HepG2 (cell line): ENCODE measurements around the gene ANKRD52. TPM values are rescaled to one million over a fixed set of nuclear protein-coding genes. Genes with fewer than 3 reads are reported as not detected.

Source experiments
- ATAC-seq: fragments of 200-7000 bp; cut with Tn5 transposase; 3 replicates; pipeline ENCODE4 v1.9.1; 2020; ENCODE audit warnings: mild to moderate bottlenecking, moderate library complexity
- BruUV-seq: library from RNA; stranded (reverse); fragments of 400-500 nt; replicated peaks from 2 replicates; lab custom pipeline; 2021; lab: Mats Ljungman, UMichigan
- CTCF ChIA-PET: fragments of 300-600 bp; formaldehyde crosslinking; extraction: SDS; loops from one replicate; lab custom pipeline; 2021; ENCODE audit warnings: low total read pairs, inconsistent platforms, low intra/inter-chr PET ratio; lab: Yijun Ruan, JAX
- POLR2A ChIA-PET: fragments of 350-600 bp; sonication (Branson Sonifier 250); formaldehyde crosslinking; loops from one replicate; lab custom pipeline; 2020; ENCODE audit warnings: antibody characterized with exemption, inconsistent platforms; lab: Yijun Ruan, JAX
- DNase-seq: peaks from one replicate; pipeline ENCODE4 v3.0.0-alpha.2; 2015; ENCODE audit warnings: low spot score
- FAIRE-seq: peaks from 3 replicates; lab custom pipeline; 2011; peaks lifted over from hg19 to GRCh38; lab: Jason Lieb, UNC
- H2AFZ ChIP-seq: one replicate; pipeline ENCODE4 v1.6.1; 2011; ENCODE audit warnings: low read length, inconsistent platforms
- H3K27ac ChIP-seq: fragments of 300-600 bp; 3 replicates; pipeline ENCODE4 v1.8.0; 2011; ENCODE audit warnings: mixed run types, mild to moderate bottlenecking, mixed read lengths, low read length, inconsistent platforms; ENCODE audit not compliant: insufficient read depth; ENCODE audit errors: extremely low read length
- H3K27me3 ChIP-seq, 2 experiments: fragments of 200-600 bp in 1 of 2; 2 replicates in 1 of 2; 3 replicates in 1 of 2; pipeline versions ENCODE4 v1.6.0 to v1.8.0; 2011; ENCODE audit warnings: low read length in 2 of 2, mild to moderate bottlenecking in 2 of 2, moderate library complexity in 2 of 2, inconsistent platforms in 1 of 2; ENCODE audit not compliant: insufficient read depth in 2 of 2, control insufficient read depth in 1 of 2
- H3K36me3 ChIP-seq, 2 experiments: fragments of 200-600 bp in 1 of 2; replicated peaks in 1 of 2; 2 replicates in 1 of 2; 3 replicates in 1 of 2; pipeline versions ENCODE4 v1.5.1 to v1.8.0; 2011; ENCODE audit warnings: low read length in 2 of 2, inconsistent platforms in 1 of 2; ENCODE audit not compliant: insufficient read depth in 2 of 2, control insufficient read depth in 1 of 2
- H3K4me1 ChIP-seq: 2 replicates; pipeline ENCODE4 v1.5.1; 2012; ENCODE audit warnings: low read length, inconsistent platforms; ENCODE audit not compliant: insufficient read depth
- H3K4me2 ChIP-seq: 2 replicates; pipeline ENCODE4 v1.6.0; 2011; ENCODE audit warnings: low read depth, low read length, inconsistent platforms
- H3K4me3 ChIP-seq, 3 experiments: fragments of 200-600 bp in 1 of 3; sonication (generic), shearing (Covaris generic) in 1 of 3; replicated peaks in 1 of 3; 2 replicates each; pipeline ENCODE4 v1.5.1; 2011 to 2016; ENCODE audit warnings: low read length in 3 of 3, inconsistent platforms in 2 of 3, low read depth in 2 of 3, mild to moderate bottlenecking in 2 of 3, control low read depth in 1 of 3, mixed read lengths in 1 of 3; ENCODE audit not compliant: insufficient read depth in 1 of 3
- H3K79me2 ChIP-seq: one replicate; pipeline ENCODE4 v1.6.1; 2011; ENCODE audit warnings: low read length, inconsistent platforms; ENCODE audit not compliant: insufficient read depth
- H3K9ac ChIP-seq: 2 replicates; pipeline ENCODE4 v1.6.0; 2011; ENCODE audit warnings: mild to moderate bottlenecking, low read depth, low read length, inconsistent platforms; ENCODE audit not compliant: insufficient read depth
- H3K9me3 ChIP-seq: 2 replicates; pipeline ENCODE4 v1.5.1; 2012; ENCODE audit warnings: mild to moderate bottlenecking, low read length
- H4K20me1 ChIP-seq: 2 replicates; pipeline ENCODE4 v1.6.0; 2011; ENCODE audit warnings: inconsistent platforms, mild to moderate bottlenecking, low read length, moderate library complexity; ENCODE audit not compliant: insufficient read depth
- ARHGAP35 ChIP-seq: sonication (generic); formaldehyde crosslinking; IDR thresholded peaks from 2 replicates; pipeline ENCODE4 v1.9.0; 2022; ENCODE audit warnings: mild to moderate bottlenecking, inconsistent platforms, moderate library complexity, missing genetic modification reagents, borderline replicate concordance
- BCL6 ChIP-seq: IDR thresholded peaks from 2 replicates; pipeline ENCODE4 v1.6.1; 2016; ENCODE audit warnings: missing genetic modification reagents, missing compliant biosample characterization
- CEBPB ChIP-seq: IDR thresholded peaks from 2 replicates; pipeline ENCODE4 v1.6.1; 2011; ENCODE audit warnings: low read depth, low read length, improper control_type of control experiment, borderline replicate concordance
- ELF3 ChIP-seq: IDR thresholded peaks from 2 replicates; pipeline ENCODE4 v1.6.1; 2016; ENCODE audit warnings: missing genetic modification reagents, missing compliant biosample characterization
- MAZ ChIP-seq, 2 experiments: sonication (generic) in 1 of 2; formaldehyde crosslinking in 1 of 2; IDR thresholded peaks; 2 replicates each; pipeline versions ENCODE4 v1.5.0 to v1.6.1; 2012 to 2020; ENCODE audit warnings: low read depth in 2 of 2, mild to moderate bottlenecking in 2 of 2, borderline replicate concordance in 1 of 2, improper control_type of control experiment in 1 of 2, low read length in 1 of 2, missing genetic modification reagents in 1 of 2, moderate library complexity in 1 of 2
- REPIN1 ChIP-seq: sonication (generic); formaldehyde crosslinking; IDR thresholded peaks from 2 replicates; pipeline ENCODE4 v1.8.0; 2022; ENCODE audit warnings: missing genetic modification reagents, low read depth, mild to moderate bottlenecking, borderline replicate concordance
- SNRNP70 ChIP-seq: fragments of 200-400 bp; formaldehyde crosslinking; IDR thresholded peaks from 2 replicates; pipeline ENCODE4 v1.6.1; 2017; ENCODE audit warnings: mild to moderate bottlenecking, low read depth, low read length, moderate library complexity
- ZFAT ChIP-seq: sonication (generic); formaldehyde crosslinking; conservative IDR thresholded peaks from 2 replicates; pipeline ENCODE4 v1.8.1; 2023; ENCODE audit warnings: missing genetic modification reagents, inconsistent platforms
- ZNF570 ChIP-seq: sonication (generic); formaldehyde crosslinking; IDR thresholded peaks from 2 replicates; pipeline ENCODE4 v1.4.0; 2020; ENCODE audit warnings: mild to moderate bottlenecking, missing genetic modification reagents, borderline replicate concordance
- WGBS: methylation state at CpG from one replicate; pipeline ENCODE4 v1.1.6; 2017; ENCODE audit warnings: low lambda C conversion rate; 5-methylcytosine and 5-hydroxymethylcytosine counted together
- in situ Hi-C: cut with HindIII; loops from 2 replicates; pipeline ENCODE4 v1.10.0; 2017; ENCODE audit warnings: low pct_unique_long_range_greater_than_20kb; ENCODE audit not compliant: extremely low pct_ligation_motif_present
- intact Hi-C: fragments of 100-400 bp; cut with micrococcal nuclease; formaldehyde crosslinking; loops from one replicate; pipeline ENCODE4 v1.10.0; 2022; ENCODE audit not compliant: unreplicated experiment
- polyA plus RNA-seq, 8 experiments: library from polyadenylated mRNA; depleted of rRNA in 3 of 8; stranded (reverse) in 7 of 8; unstranded in 1 of 8; fragments of >200 nt; fragmentation: Illumina TruSeq in 4 of 8; extraction: Trizol in 4 of 8; gene quantifications; 2 replicates each; pipeline versions ENCODE4 v1.2.1 to v1.2.3, GENCODE V29; 2011 to 2016; ENCODE audit warnings: low read depth in 4 of 8, missing spikeins in 1 of 8, mixed read lengths in 1 of 8; ENCODE audit not compliant: insufficient read depth in 1 of 8
- total RNA-seq, 5 experiments: library from RNA; depleted of rRNA; stranded (reverse); fragments of >200 nt; fragmentation: Illumina TruSeq; extraction: Trizol; gene quantifications; 2 replicates each; pipeline ENCODE4 v1.2.3, GENCODE V29; 2016; ENCODE audit warnings: low read depth in 1 of 5
- TF ChIP-seq, protein P1 (sequence below), 2 experiments: fragments of 450-650 bp in 1 of 2; sonication (generic) in 1 of 2; formaldehyde crosslinking; IDR thresholded peaks; 2 replicates each; pipeline versions ENCODE4 v1.5.0 to v1.8.0; 2020 to 2022; ENCODE audit warnings: mild to moderate bottlenecking in 1 of 2, missing genetic modification reagents in 1 of 2
- TF ChIP-seq, protein P2 (sequence below): sonication (generic); formaldehyde crosslinking; IDR thresholded peaks from 2 replicates; pipeline ENCODE4 v1.5.1; 2020; ENCODE audit warnings: mild to moderate bottlenecking, missing genetic modification reagents
- TF ChIP-seq, protein P3 (sequence below): sonication (generic); formaldehyde crosslinking; conservative IDR thresholded peaks from 2 replicates; pipeline ENCODE4 v1.4.0; 2020; ENCODE audit warnings: missing genetic modification reagents

Gene ANKRD52
- total and polyA plus RNA-seq, 2 of the 13 experiments (the other 11 are each of a cell fraction or from before 2014, with no cell fraction given) = 7.8 to 9.2 TPM

DNA sequence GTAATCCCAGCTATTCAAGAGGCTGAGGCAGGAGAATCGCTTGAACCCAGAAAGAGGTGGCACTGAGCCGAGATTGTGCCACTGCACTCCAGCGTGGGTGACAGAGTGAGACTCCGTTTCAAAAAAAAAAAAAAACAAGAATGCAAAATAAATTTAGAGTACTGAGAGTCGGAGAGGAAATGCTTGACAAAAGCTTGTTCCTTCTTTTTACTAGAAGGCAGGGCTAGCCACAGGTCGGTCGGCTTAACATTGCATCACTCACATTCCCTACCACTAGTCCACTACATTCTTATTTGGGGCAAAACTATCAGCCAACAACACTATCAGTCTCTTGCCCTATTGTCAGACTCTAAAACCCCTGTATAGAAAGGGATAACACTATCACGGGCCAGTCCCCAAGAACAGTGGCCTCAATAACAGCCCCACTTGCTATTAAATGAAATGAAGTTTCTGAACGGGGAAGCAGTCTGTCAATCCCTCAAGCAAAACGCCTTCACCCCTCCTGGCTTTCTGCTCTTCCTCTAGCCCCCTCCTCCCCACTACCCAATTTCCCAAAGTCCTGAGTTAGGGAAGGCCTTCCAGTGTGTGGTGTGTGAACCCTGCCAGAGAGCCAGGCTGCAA is 37.5 kb downstream of the ANKRD52 start:
- peaks cover 36% of the 10 kb centered on the region for H3K4me1 ChIP-seq
- DNase-seq = no peak
- H3K9me3 ChIP-seq = no peaks in the 10 kb centered on the region
- in situ Hi-C loops = loop anchor here (5.0 kb wide), 1 partner anchor 37 kb away; the partner anchor contains the start of gene ANKRD52
- ChIA-PET CTCF (no interaction called here), POLR2A (interaction anchor here (1.2 to 3.8 kb wide), 21 partner anchors 11 to 415 kb away, joined by 3 to 96 read pairs (median 10); partner anchors contain the start of genes ANKRD52, CNPY2, COQ10A and CS)
- peak overlapping the region; percentile 89 for H3K27ac ChIP-seq
- no peaks in the 10 kb centered on the region for H4K20me1 ChIP-seq
- no TSS peak for BruUV-seq
- H3K4me3 ChIP-seq = peak overlapping the region; percentile 91 to 94 (median 91)
- ATAC-seq = no peak
- H3K27me3 ChIP-seq = no peaks in the 10 kb centered on the region; a peak in 1 of 5 replicates
- intact Hi-C loops = loop anchor here (2.0 to 5.0 kb wide), 2 partner anchors 14 to 37 kb away; partner anchors contain the start of gene ANKRD52
- FAIRE-seq = no peak
- H3K4me2 ChIP-seq = peak overlapping the region; percentile 95
- peaks cover 12% of the 10 kb centered on the region for H3K79me2 ChIP-seq
- peaks cover 0 to 5% of the 10 kb centered on the region in 2 experiments; a peak in 2 of 5 replicates for H3K36me3 ChIP-seq
- WGBS = 18% methylated on average over 10 of the region's 10 CpGs
- H2AFZ ChIP-seq = no peak overlapping the region
- H3K9ac ChIP-seq = peak overlapping the region; percentile 90
- TF ChIP-seq MAZ (IDR thresholded peaks at IDR 0.05; ENCODE audit: borderline replicate concordance, low read depth, low read length) (no peak), MAZ (CRISPR knock-in tag; IDR thresholded peaks at IDR 0.05; ENCODE audit: low read depth) (0 out of 2 replicates have a peak, but pooled peaks have one; percentile 19), ZNF570 (CRISPR knock-in tag) (no peak), REPIN1 (CRISPR knock-in tag) (0 out of 2 replicates have a peak, but pooled peaks have one; percentile 13), SNRNP70 (no peak), ELF3 (CRISPR knock-in tag) (no peak), ZFAT (CRISPR knock-in tag) (no peak), CEBPB (peak; percentile 67; the same call in 1 of the 2 replicates), BCL6 (0 out of 2 replicates have a peak, but pooled peaks have one; percentile 34), ARHGAP35 (no peak)
- TF ChIP-seq, protein P1, sequence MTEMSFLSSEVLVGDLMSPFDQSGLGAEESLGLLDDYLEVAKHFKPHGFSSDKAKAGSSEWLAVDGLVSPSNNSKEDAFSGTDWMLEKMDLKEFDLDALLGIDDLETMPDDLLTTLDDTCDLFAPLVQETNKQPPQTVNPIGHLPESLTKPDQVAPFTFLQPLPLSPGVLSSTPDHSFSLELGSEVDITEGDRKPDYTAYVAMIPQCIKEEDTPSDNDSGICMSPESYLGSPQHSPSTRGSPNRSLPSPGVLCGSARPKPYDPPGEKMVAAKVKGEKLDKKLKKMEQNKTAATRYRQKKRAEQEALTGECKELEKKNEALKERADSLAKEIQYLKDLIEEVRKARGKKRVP (CRISPR knock-in tag; IDR thresholded peaks at IDR 0.05) = peak in 1 of 2 experiments; percentile 84; a peak in 2 of 4 replicates
- TF ChIP-seq, protein P2, sequence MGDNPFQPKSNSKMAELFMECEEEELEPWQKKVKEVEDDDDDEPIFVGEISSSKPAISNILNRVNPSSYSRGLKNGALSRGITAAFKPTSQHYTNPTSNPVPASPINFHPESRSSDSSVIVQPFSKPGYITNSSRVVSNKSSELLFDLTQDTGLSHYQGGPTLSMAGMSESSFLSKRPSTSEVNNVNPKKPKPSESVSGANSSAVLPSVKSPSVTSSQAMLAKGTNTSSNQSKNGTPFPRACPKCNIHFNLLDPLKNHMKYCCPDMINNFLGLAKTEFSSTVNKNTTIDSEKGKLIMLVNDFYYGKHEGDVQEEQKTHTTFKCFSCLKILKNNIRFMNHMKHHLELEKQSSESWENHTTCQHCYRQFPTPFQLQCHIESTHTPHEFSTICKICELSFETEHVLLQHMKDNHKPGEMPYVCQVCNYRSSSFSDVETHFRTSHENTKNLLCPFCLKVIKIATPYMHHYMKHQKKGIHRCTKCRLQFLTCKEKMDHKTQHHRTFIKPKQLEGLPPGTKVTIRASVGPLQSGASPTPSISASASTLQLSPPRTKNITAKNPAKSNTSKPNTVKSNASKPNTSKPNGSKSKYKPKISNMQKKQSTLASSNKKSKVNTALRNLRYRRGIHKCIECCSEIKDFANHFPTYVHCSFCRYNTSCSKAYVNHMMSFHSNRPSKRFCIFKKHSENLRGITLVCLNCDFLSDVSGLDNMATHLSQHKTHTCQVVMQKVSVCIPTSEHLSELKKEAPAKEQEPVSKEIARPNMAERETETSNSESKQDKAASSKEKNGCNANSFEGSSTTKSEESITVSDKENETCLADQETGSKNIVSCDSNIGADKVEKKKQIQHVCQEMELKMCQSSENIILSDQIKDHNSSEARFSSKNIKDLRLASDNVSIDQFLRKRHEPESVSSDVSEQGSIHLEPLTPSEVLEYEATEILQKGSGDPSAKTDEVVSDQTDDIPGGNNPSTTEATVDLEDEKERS = 0 out of 2 replicates have a peak, but pooled peaks have one; percentile 21
- TF ChIP-seq, protein P3, sequence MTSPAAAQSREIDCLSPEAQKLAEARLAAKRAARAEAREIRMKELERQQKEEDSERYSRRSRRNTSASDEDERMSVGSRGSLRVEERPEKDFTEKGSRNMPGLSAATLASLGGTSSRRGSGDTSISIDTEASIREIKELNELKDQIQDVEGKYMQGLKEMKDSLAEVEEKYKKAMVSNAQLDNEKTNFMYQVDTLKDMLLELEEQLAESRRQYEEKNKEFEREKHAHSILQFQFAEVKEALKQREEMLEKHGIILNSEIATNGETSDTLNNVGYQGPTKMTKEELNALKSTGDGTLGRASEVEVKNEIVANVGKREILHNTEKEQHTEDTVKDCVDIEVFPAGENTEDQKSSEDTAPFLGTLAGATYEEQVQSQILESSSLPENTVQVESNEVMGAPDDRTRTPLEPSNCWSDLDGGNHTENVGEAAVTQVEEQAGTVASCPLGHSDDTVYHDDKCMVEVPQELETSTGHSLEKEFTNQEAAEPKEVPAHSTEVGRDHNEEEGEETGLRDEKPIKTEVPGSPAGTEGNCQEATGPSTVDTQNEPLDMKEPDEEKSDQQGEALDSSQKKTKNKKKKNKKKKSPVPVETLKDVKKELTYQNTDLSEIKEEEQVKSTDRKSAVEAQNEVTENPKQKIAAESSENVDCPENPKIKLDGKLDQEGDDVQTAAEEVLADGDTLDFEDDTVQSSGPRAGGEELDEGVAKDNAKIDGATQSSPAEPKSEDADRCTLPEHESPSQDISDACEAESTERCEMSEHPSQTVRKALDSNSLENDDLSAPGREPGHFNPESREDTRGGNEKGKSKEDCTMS (CRISPR knock-in tag) = no peak
